GM19035 (cell line): ENCODE results near the gene TULP4.

Experiments used
- ATAC-seq: cut with Tn5 transposase; IDR thresholded peaks from one replicate; pipeline ENCODE4 v1.9.1; 2021; ENCODE audit not compliant: unreplicated experiment

The TULP4 gene, protein sequence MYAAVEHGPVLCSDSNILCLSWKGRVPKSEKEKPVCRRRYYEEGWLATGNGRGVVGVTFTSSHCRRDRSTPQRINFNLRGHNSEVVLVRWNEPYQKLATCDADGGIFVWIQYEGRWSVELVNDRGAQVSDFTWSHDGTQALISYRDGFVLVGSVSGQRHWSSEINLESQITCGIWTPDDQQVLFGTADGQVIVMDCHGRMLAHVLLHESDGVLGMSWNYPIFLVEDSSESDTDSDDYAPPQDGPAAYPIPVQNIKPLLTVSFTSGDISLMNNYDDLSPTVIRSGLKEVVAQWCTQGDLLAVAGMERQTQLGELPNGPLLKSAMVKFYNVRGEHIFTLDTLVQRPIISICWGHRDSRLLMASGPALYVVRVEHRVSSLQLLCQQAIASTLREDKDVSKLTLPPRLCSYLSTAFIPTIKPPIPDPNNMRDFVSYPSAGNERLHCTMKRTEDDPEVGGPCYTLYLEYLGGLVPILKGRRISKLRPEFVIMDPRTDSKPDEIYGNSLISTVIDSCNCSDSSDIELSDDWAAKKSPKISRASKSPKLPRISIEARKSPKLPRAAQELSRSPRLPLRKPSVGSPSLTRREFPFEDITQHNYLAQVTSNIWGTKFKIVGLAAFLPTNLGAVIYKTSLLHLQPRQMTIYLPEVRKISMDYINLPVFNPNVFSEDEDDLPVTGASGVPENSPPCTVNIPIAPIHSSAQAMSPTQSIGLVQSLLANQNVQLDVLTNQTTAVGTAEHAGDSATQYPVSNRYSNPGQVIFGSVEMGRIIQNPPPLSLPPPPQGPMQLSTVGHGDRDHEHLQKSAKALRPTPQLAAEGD (N-terminal part only)

DNA sequence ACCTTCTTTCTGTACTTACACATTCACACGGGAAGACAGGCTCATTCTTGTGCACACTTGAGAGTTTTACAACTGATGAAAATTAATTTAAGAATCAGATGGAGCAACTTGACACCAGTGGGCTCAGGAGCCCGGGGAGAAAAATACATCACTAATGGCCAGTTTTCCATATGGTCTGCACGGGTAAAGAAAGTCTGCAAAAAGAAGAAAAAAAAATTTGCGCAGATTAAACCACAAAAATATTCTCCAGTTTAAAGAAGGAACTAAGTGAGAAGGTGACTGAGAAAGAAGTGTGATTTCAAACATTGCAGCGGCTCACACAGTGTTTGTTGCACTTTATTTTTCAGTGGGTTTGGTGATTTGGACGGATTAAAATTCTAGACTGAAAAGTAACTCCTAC lies at the start of gene TULP4:
TULP4 (plus strand) TSS at position 301 of the 400 bp plus-strand sequence. CDS start 1,552 bp downstream, outside the sequence.
- ATAC-seq: no peak

- no peak for ATAC-seq
Observed at GRCh38 chr6:158262755-158263154, 49.5 kb upstream of the TULP4 start.

DNA sequence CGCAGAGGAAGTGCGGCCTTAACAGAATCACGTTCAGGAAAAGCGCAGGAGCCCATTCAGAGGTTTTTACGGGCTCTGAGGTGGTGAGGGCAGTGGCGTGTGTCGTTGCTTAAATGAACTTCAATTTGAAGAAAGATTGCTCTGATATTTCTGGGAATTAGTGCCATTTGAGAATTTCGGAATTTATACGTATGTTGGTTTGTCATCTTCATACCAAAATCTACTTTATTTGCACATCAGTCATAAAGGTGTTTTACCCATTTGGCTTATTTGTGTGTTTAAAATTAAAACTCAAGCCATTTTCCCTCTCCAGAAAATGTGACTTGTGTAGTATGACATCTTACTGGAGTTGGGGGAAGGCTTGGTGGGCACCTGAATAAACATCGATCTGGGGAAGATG lies 48.1 kb upstream of the TULP4 start:
- no peak for ATAC-seq

GRCh38 chr6:158266131-158266530 lies 46.1 kb upstream of the TULP4 start:
- no peak for ATAC-seq

DNA sequence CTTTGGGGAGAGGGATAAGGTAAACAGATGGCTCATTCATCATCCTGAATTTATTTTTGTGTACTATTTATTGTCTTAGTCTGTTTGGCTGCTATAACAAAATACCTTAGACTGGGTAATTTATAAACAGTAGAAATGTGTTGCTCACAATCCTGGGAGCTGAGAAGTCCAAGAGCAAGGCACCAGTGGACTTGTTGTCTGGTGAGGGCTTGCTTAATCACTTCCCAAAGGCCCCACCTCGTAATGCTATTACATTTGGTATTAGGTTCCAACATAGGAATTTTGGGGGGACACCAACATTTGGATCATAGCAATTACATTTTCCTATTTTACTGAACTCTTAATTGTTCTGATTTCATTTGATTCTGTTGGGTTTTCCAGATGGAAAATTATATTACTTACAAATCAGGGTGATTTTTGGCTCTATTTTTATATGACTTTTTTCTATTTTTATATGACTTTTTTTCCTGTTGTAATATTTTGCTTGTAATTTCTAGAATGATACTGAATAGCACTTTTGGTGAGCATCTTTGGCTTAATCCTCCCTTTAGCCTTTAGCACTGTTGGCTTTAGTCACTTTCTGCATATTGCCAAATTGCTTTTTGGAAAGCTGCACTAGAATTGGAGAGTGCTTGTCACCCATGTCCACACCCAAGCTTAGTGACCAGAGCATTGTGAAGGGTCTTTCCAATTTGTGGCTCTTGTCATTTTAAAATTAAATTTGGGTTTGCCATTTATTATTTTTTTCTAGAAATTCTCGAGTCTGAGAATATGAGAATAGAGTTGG lies 43.7 kb upstream of the TULP4 start:
- ATAC-seq: no peak

DNA sequence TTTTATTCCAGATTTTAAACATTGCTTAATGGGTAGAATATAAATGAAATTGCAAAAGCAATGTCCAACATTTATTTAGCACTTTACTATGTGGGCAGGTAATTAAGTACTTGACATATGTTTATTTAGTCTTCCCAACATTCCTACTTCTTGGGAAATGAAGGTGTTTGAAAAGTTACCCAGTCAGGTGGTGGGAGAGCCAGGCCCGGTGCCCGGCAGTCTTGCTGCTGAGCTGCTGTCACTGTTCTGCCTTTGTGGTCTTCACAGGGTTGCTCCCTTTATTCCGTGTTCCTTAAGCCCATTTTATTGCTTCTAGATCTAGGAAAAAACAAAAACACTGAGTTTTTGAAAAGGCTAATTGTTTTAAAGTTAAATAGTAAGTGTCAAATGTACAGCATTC lies 42.6 kb upstream of the TULP4 start:
- no peak for ATAC-seq

DNA sequence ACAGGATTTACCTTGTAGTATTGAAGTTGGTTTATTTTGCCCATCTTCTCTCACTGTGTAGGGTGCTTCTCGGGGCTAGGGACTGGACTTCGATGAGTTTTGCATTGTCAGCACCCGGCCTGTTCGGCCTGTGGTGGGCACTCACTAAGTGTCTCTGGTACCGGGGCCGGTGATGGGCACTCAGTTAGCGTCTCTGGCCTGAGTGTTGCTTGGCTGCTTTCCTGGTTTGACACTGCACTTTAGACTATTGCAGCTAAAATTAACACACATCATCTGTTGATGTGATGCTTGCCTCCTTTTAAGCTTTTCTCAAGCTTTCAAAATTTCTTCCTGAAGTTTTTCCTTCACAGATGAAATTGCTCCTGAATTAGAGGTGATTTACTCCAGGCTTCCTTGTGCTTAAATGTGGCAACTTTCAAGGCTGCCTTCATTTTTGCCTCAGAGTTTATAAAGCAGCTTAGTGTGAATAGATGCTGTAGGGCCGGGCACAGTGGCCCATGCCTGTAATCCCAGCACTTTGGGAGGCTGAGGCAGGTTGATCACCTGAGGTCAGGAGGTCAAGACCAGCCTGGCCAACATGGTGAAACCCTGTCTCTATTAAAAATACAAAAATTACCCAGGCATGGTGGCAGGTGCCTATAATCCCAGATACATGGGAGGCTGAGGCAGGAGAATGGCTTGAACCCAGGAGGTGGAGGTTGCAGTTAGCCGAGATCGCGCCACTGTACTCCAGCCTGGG lies 41.7 kb upstream of the TULP4 start:
- peak; percentile 26 for ATAC-seq

GRCh38 chr6:158272324-158272723 lies 39.9 kb upstream of the TULP4 start:
- ATAC-seq: no peak

DNA sequence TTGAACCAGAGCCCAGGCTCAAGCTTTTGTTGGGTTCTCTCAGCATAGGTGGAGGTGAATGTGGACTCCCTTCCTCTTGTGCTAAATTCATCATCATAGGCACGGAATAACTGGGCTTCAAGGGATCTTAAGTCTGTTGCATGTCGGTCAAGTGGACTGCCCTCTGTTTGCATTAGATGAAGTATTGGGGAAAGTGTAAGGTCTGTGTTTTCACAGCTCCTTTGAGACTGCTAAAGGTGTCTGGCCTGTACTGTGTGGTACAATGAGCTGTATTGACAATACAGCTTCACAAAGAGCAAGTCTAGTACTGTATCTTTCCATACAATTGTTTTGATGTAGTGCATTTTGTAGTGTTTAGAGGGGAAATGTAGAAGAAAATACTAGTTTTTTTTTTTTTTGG lies 34.3 kb upstream of the TULP4 start:
- no peak for ATAC-seq

- ATAC-seq: no peak
Observed at GRCh38 chr6:158279615-158280014, 32.6 kb upstream of the TULP4 start.

GRCh38 chr6:158283304-158283980 lies 28.8 kb upstream of the TULP4 start:
- no peak for ATAC-seq

GRCh38 chr6:158284007-158284875 lies 28.0 kb upstream of the TULP4 start:
- no peak for ATAC-seq

- no peak for ATAC-seq
Observed at GRCh38 chr6:158284876-158285655, 27.2 kb upstream of the TULP4 start.

- ATAC-seq: no peak
Observed at GRCh38 chr6:158285656-158286021, 26.6 kb upstream of the TULP4 start.

DNA sequence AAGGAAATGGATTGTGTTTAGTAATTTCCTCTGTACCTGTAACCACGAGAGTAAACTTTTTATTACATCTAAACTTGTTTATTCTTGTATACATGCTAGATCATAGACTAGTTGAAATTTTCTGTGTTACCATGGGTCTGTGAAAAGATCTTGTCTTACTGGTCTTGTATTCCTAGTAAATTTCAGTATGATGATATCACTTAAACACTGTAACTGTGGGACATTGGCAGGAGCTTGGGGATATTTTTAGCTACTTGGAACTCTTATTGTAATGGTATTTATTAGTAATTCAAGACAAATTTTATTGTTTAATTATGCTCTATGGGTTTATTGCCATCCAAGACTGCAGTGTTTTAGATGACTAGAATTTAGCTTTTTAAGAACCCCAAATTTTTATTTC lies 25.9 kb upstream of the TULP4 start:
- ATAC-seq: no peak

GRCh38 chr6:158287047-158287446 lies 25.2 kb upstream of the TULP4 start:
- ATAC-seq: no peak

GRCh38 chr6:158290040-158290439 lies 22.2 kb upstream of the TULP4 start:
- peak; percentile 60 for ATAC-seq

GRCh38 chr6:158290659-158291058 lies 21.6 kb upstream of the TULP4 start:
- peak; percentile 87 for ATAC-seq
